ENCODE data around the gene PCSK2. TPM values are rescaled to one million over a fixed set of nuclear protein-coding genes. Genes with fewer than 3 reads are reported as not detected.

PCSK2 gene
- total and polyA plus RNA-seq, 2 donors (not counting 3 experiments of a cell fraction or from before 2014, with no cell fraction given) = not detected

GRCh38 chr20:17439616-17440296, 212.9 kb downstream of the PCSK2 start:
- FAIRE-seq (no peak), DNase-seq (ENCODE audit: low read depth, low spot score) (no peak)
- ChIA-PET CTCF (interaction anchor here (1.6 to 3.7 kb wide), 2 partner anchors 9 to 636 kb away, joined by 8 to 20 read pairs; no protein-coding TSS in a partner anchor), POLR2A (no interaction called here)
- H3K79me2 ChIP-seq (ENCODE audit: control insufficient read depth, insufficient read depth, low read length) = no peaks in the 10 kb centered on the region
- no peaks in the 10 kb centered on the region for H4K20me1 ChIP-seq (replicated peaks; ENCODE audit: control insufficient read depth, extremely low read depth, insufficient read depth, low read length)
- no peak overlapping the region for H3K9ac ChIP-seq (replicated peaks; ENCODE audit: extremely low read depth, insufficient read depth, low read length)
- H3K9me1 ChIP-seq (replicated peaks; ENCODE audit: control insufficient read depth, extremely low read depth, insufficient read depth, low read length) = no peaks in the 10 kb centered on the region
- H3K9me3 ChIP-seq (replicated peaks; ENCODE audit: control insufficient read depth, insufficient read depth, low read length) = no peaks in the 10 kb centered on the region
- dilution Hi-C loops (cut with MboI; ENCODE audit: extremely low pct_ligation_motif_present, low sequenced_read_pairs) = loop anchor here (25.0 kb wide), 1 partner anchor 627 kb away; no protein-coding TSS in a partner anchor
- BruUV-seq (replicated peaks) = no TSS peak
- no peak overlapping the region for H3K4me3 ChIP-seq (replicated peaks in 1 of 3; ENCODE audit: insufficient read depth in 1 of 3, low read depth in 1 of 3, low read length in 3 of 3)
- TF ChIP-seq POLR2A (IDR thresholded peaks at IDR 0.05; ENCODE audit: low read depth, low read length) (no peak), MAX (IDR thresholded peaks at IDR 0.05; ENCODE audit: insufficient read depth, insufficient read length) (no peak), FOS (IDR thresholded peaks at IDR 0.05; ENCODE audit: borderline replicate concordance, insufficient read depth, low read length) (no peak), EZH2 (IDR thresholded peaks at IDR 0.05; ENCODE audit: borderline replicate concordance, low read depth, low read length, severe bottlenecking) (no peak), MYC (IDR thresholded peaks at IDR 0.05; ENCODE audit: low read depth, low read length) (no peak), CTCF (IDR thresholded peaks at IDR 0.05; ENCODE audit: extremely low read depth in 1 of 2, insufficient read depth in 1 of 2, low read depth in 1 of 2, low read length in 2 of 2) (no peak), JUN (IDR thresholded peaks at IDR 0.05; ENCODE audit: borderline replicate concordance, insufficient read depth, insufficient read length, low read depth) (no peak), POLR2AphosphoS5 (IDR thresholded peaks at IDR 0.05; ENCODE audit: insufficient read depth, low read depth, low read length) (no peak), GATA2 (IDR thresholded peaks at IDR 0.05; ENCODE audit: insufficient read depth, insufficient read length, low read depth, low read length) (no peak)
- intact Hi-C loops (cut with micrococcal nuclease) = loop anchor here (10.0 kb wide), 1 partner anchor 65 kb away; no protein-coding TSS in a partner anchor
- H2AFZ ChIP-seq (ENCODE audit: low read depth, low read length) = no peak overlapping the region
- no peaks in the 10 kb centered on the region for H3K4me1 ChIP-seq (ENCODE audit: control insufficient read depth, extremely low read depth, insufficient read depth, low read length)
- H3K27ac ChIP-seq (ENCODE audit: insufficient read depth, low read depth, low read length) = no peak overlapping the region
- H3K27me3 ChIP-seq (ENCODE audit: control insufficient read depth in 2 of 2, insufficient read depth in 2 of 2, low read length in 2 of 2) = no peaks in the 10 kb centered on the region
- H3K4me2 ChIP-seq (ENCODE audit: insufficient read depth, low read length) = no peak overlapping the region
- no peaks in the 10 kb centered on the region for H3K36me3 ChIP-seq (ENCODE audit: control insufficient read depth in 2 of 2, extremely low read depth in 1 of 2, insufficient read depth in 2 of 2, low read length in 2 of 2)

All from endothelial cell of umbilical vein (primary cell).